ENCODE data around the gene PLA1A.
"Not testable (repeated sequence)": the region's sequence is repeated elsewhere in the genome, so short reads cannot be mapped to it uniquely, and the experiment has no call there.

The PLA1A gene

DNA sequence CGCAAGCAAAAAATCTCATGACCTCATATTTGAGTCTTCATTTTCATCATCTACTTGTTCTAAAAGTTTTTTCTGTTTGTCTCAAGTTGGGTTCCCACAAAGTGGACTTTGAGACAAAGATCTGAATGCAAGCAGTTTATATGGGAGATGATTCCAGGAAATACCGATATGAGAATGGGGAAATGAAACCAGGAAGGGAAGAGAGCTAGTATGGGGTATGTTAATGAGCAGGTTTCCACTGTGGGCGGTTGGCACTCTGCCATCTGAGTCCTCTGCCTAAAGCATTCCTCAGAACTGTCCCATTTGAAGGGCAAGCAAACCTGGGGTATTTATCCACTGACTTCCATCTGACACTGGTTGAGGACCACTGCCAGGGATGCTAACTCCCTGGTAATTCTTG is 9.6 kb upstream of the PLA1A start:
- H3K27ac Mint-ChIP-seq = peak overlapping the region; percentile 86
- peaks cover 15% of the 10 kb centered on the region for H3K36me3 Mint-ChIP-seq
- DNase-seq (ENCODE audit: low spot score in 2 of 2) (peak in 1 of 2 donors; percentile 16), ATAC-seq (ENCODE audit: low read depth) (peak; percentile 77)
- no peaks in the 10 kb centered on the region for H3K27me3 Mint-ChIP-seq
- H3K4me3 Mint-ChIP-seq = peak overlapping the region; percentile 78
- H3K9me3 Mint-ChIP-seq = no peaks in the 10 kb centered on the region
- H3K4me1 Mint-ChIP-seq = peaks cover 26% of the 10 kb centered on the region

GRCh38 chr3:119589102-119589773 is 8.4 kb upstream of the PLA1A start:
- ATAC-seq (ENCODE audit: low read depth) = no peak
- H3K4me1 Mint-ChIP-seq = peaks cover 26% of the 10 kb centered on the region
- H3K36me3 Mint-ChIP-seq = peaks cover 15% of the 10 kb centered on the region
- DNase-seq (ENCODE audit: low spot score in 2 of 2) = no peak
- H3K27ac Mint-ChIP-seq = peak overlapping the region; percentile 56
- H3K9me3 Mint-ChIP-seq = no peaks in the 10 kb centered on the region
- no peaks in the 10 kb centered on the region for H3K27me3 Mint-ChIP-seq
- H3K4me3 Mint-ChIP-seq = no peak overlapping the region

DNA sequence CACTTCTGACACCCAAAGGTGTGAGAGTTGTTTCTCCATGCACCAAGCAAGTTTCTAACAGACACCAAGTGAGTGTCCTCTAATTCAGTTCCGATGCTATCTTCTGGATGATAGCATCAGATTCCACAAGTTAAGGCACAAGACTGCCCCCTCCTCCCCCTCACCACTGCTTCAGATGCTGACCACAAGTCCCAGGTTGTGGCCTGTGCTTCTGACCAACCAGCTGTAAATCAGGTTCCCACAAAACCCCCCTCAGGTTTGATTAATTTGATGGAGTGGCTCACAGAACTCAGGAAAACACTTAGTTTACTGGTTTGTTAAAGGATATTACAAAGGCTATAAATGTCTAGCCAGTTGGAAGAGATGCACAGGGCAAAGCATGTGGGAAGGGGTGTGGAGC is 7.0 kb upstream of the PLA1A start:
- DNase-seq (ENCODE audit: low spot score in 2 of 2) (no peak), ATAC-seq (ENCODE audit: low read depth) (no peak)
- Mint-ChIP-seq H3K4me3 (no peak overlapping the region), H3K4me1 (peaks cover 28% of the 10 kb centered on the region), H3K36me3 (peaks cover 13% of the 10 kb centered on the region), H3K27me3 (no peaks in the 10 kb centered on the region), H3K9me3 (no peaks in the 10 kb centered on the region), H3K27ac (no peak overlapping the region)

- H3K4me1 Mint-ChIP-seq = peaks cover 31% of the 10 kb centered on the region
- H3K27me3 Mint-ChIP-seq = no peaks in the 10 kb centered on the region
- ATAC-seq (ENCODE audit: low read depth) = no peak
- H3K27ac Mint-ChIP-seq = no peak overlapping the region
- H3K36me3 Mint-ChIP-seq = peaks cover 10% of the 10 kb centered on the region
- DNase-seq (ENCODE audit: low spot score in 2 of 2) = no peak
- H3K9me3 Mint-ChIP-seq = no peaks in the 10 kb centered on the region
- no peak overlapping the region for H3K4me3 Mint-ChIP-seq
Measured at GRCh38 chr3:119592861-119593260, 4.8 kb upstream of the PLA1A start.

DNA sequence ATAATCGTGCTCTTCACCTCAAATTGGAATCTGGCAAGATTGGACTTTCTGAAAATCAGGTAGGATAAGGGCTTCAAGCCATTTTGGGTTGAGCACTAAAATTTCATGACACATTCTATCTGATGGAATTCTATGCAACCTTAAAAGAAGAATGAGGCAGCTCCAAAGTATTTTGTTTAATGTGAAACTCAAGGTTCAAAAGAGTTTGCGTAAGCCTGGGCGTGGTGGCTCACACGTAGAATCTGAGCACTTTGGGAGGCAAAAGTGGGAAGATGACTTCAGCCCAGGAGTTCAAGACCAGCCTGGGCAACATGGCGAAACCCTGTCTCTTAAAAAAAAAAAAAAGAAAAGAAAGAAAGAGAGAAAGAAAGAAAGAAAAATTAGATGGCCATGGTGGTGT is 3.6 kb upstream of the PLA1A start:
- Mint-ChIP-seq H3K27me3 (no peaks in the 10 kb centered on the region), H3K27ac (no peak overlapping the region), H3K4me1 (peaks cover 27% of the 10 kb centered on the region), H3K36me3 (peaks cover 7% of the 10 kb centered on the region), H3K9me3 (no peaks in the 10 kb centered on the region), H3K4me3 (no peak overlapping the region)
- no peak for DNase-seq (ENCODE audit: low spot score in 2 of 2)
- no peak for ATAC-seq (ENCODE audit: low read depth)

DNA sequence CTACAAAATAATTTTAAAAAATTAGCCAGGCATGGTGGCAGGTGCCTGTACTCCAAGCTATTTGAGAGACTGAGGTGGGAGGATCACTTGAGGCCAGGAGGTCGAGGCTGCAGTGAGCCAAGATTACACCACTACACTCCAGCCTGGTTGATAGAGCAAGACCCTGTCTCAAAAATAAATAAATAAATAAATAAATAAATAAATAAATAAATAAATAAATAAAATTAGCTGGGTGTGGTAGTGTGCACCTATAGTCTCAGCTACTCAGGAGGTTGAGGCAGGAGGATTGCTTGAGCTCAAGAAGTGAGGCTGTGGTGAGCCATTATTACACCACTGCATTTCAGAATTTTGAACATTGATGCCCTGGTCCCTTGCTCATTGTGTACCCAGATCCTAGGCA is 2.8 kb upstream of the PLA1A start:
- not testable (repeated sequence) for H3K4me3 Mint-ChIP-seq; DNase-seq (ENCODE audit: low spot score in 2 of 2); H3K36me3 Mint-ChIP-seq; H3K27ac Mint-ChIP-seq; H3K9me3 Mint-ChIP-seq; H3K27me3 Mint-ChIP-seq; ATAC-seq (ENCODE audit: low read depth)
- H3K4me1 Mint-ChIP-seq = peaks cover 27% of the 10 kb centered on the region

DNA sequence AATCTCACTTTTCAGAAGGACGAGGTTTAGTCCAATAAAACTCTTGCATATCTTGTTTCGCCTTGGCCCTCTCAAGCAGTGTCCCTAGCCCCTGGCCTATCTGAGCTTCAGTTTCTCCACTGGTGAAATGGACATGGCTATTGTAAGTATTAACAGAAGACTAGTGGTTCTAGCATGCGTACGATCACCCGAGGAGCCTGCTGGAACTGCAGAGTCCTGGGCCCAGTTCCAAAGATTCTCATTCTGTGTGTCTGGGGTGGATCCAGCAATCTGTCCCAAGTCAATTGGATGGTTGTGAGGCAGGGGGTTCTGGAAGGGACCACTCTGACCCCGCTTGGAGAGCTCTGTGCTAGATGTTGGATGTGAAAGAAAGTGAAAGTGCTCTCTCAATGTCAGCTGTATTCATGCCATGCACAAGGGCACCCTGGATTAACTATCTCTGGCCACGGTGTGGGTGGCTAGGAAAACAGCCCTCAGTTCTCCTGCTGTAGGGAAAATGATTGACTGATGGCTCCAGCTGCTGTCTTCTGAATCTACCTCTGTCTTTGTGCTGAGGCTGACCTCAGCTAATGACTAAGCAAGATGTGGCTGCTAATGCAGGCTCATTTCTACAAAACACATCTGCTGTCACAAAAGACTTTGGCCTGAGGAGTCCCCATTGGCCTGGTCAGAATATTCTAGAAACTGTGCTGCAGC is 1.9 kb upstream of the PLA1A start:
- Mint-ChIP-seq H3K9me3 (no peaks in the 10 kb centered on the region), H3K4me1 (peaks cover 25% of the 10 kb centered on the region), H3K36me3 (no peaks in the 10 kb centered on the region), H3K27me3 (no peaks in the 10 kb centered on the region), H3K27ac (peak overlapping the region; percentile 11), H3K4me3 (peak overlapping the region; percentile 43)
- ATAC-seq (ENCODE audit: low read depth) = no peak
- no peak for DNase-seq (ENCODE audit: low spot score in 2 of 2)

- H3K4me1 Mint-ChIP-seq = peaks cover 25% of the 10 kb centered on the region
- peak overlapping the region; percentile 45 for H3K4me3 Mint-ChIP-seq
- no peaks in the 10 kb centered on the region for H3K9me3 Mint-ChIP-seq
- no peaks in the 10 kb centered on the region for H3K27me3 Mint-ChIP-seq
- peak overlapping the region; percentile 11 for H3K27ac Mint-ChIP-seq
- no peaks in the 10 kb centered on the region for H3K36me3 Mint-ChIP-seq
- no peak for ATAC-seq (ENCODE audit: low read depth)
- DNase-seq (ENCODE audit: low spot score in 2 of 2) = no peak
Measured at GRCh38 chr3:119596398-119596797, 1.3 kb upstream of the PLA1A start.

DNA sequence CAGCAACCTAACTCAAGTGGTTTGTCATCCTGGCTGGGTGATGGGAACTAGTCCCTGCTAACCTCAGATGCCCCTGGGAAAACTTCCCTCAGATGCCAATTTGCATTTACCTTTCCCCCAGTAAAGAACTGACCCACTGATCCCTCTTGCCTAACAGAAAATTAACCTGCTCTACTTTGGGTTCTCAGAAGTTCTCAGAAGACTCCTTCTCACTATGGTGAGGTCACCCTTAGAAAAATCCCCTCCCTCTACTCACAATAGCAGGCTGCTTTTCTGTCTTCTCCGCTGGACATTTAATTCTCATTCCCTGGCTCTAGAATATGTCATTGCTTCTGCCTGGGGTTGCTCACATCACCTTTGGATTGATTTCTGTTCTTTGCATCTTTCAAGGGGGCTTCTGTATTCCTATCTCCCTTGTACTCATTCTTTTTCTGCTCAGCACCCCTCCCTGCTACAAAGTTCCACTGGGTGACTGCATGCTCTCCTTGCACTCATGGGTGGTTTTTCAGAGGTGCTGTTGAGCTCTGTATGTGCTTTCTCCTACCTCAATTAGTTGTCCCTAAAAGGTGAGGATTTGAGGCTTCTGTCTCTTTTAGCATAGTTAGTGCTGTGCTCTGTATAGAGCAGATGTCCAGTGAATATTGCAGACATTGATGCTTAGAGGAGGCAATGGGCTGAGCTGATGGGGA is 869 bp downstream of the PLA1A start:
- H3K27me3 Mint-ChIP-seq = no peaks in the 10 kb centered on the region
- DNase-seq (ENCODE audit: low spot score in 2 of 2) = no peak
- H3K36me3 Mint-ChIP-seq = no peaks in the 10 kb centered on the region
- no peaks in the 10 kb centered on the region for H3K9me3 Mint-ChIP-seq
- H3K4me1 Mint-ChIP-seq = peaks cover 28% of the 10 kb centered on the region
- ATAC-seq (ENCODE audit: low read depth) = no peak
- peak overlapping the region; percentile 33 for H3K27ac Mint-ChIP-seq
- no peak overlapping the region for H3K4me3 Mint-ChIP-seq

- Mint-ChIP-seq H3K9me3 (no peaks in the 10 kb centered on the region), H3K4me3 (no peak overlapping the region), H3K27ac (no peak overlapping the region), H3K36me3 (no peaks in the 10 kb centered on the region), H3K27me3 (no peaks in the 10 kb centered on the region), H3K4me1 (peaks cover 28% of the 10 kb centered on the region)
- no peak for DNase-seq (ENCODE audit: low spot score in 2 of 2)
- no peak for ATAC-seq (ENCODE audit: low read depth)
Measured at GRCh38 chr3:119599558-119600174, 2.0 kb downstream of the PLA1A start.

- ATAC-seq (ENCODE audit: low read depth) = peak; percentile 94
- peak in 1 of 2 donors; percentile 14 for DNase-seq (ENCODE audit: low spot score in 2 of 2)
- no peaks in the 10 kb centered on the region for H3K9me3 Mint-ChIP-seq
- H3K4me1 Mint-ChIP-seq = peaks cover 27% of the 10 kb centered on the region
- H3K27me3 Mint-ChIP-seq = no peaks in the 10 kb centered on the region
- no peak overlapping the region for H3K4me3 Mint-ChIP-seq
- H3K36me3 Mint-ChIP-seq = no peaks in the 10 kb centered on the region
- peak overlapping the region; percentile 49 for H3K27ac Mint-ChIP-seq
Measured at GRCh38 chr3:119600732-119601131, 3.0 kb downstream of the PLA1A start.

- ATAC-seq (ENCODE audit: low read depth) (no peak), DNase-seq (ENCODE audit: low spot score in 2 of 2) (no peak)
- Mint-ChIP-seq H3K27ac (no peak overlapping the region), H3K4me3 (no peak overlapping the region), H3K9me3 (no peaks in the 10 kb centered on the region), H3K36me3 (no peaks in the 10 kb centered on the region), H3K27me3 (no peaks in the 10 kb centered on the region), H3K4me1 (peaks cover 24% of the 10 kb centered on the region)
Measured at GRCh38 chr3:119601154-119601553, 3.5 kb downstream of the PLA1A start.

GRCh38 chr3:119602676-119603075 is 5.0 kb downstream of the PLA1A start:
- no peaks in the 10 kb centered on the region for H3K36me3 Mint-ChIP-seq
- no peak overlapping the region for H3K4me3 Mint-ChIP-seq
- ATAC-seq (ENCODE audit: low read depth) = no peak
- H3K27me3 Mint-ChIP-seq = no peaks in the 10 kb centered on the region
- peaks cover 17% of the 10 kb centered on the region for H3K4me1 Mint-ChIP-seq
- H3K9me3 Mint-ChIP-seq = no peaks in the 10 kb centered on the region
- DNase-seq (ENCODE audit: low spot score in 2 of 2) = no peak
- H3K27ac Mint-ChIP-seq = no peak overlapping the region

DNA sequence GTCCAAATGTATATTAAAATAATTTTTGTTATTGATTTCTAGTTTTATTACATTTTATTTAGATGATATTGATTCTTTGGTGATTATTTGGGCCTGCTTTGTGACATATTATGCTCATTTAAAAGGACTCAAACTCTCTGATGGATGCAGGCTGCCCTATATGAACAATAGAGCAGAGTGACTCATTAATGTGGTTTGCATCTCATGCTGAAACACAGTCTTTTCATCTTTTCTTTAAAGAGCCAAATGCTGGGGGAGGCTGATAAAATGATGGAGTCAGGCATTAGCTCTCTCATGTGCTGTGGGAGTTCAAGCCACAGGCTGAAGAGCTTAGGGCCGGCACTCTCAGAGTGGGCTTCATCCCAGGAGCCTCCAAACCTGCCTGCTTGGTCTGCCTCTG is 7.2 kb downstream of the PLA1A start:
- no peak for ATAC-seq (ENCODE audit: low read depth)

More for the DNA sequence above, 7.2 kb downstream of the PLA1A start:
- H3K9me3 Mint-ChIP-seq = no peaks in the 10 kb centered on the region
- H3K36me3 Mint-ChIP-seq = no peaks in the 10 kb centered on the region
- H3K27ac Mint-ChIP-seq = no peak overlapping the region
- no peak overlapping the region for H3K4me3 Mint-ChIP-seq
- peaks cover 4% of the 10 kb centered on the region for H3K4me1 Mint-ChIP-seq
- no peak for DNase-seq (ENCODE audit: low spot score in 2 of 2)
- no peaks in the 10 kb centered on the region for H3K27me3 Mint-ChIP-seq
